Osteoblast (primary cell): ENCODE results near the gene TMEM250. TPM values are rescaled to one million over a fixed set of nuclear protein-coding genes. Genes with fewer than 3 reads are reported as not detected.

Experiments used
- DNase-seq: peaks from one replicate; pipeline ENCODE4 v3.0.0; 2011; ENCODE audit warnings: low spot score, mixed read lengths; ENCODE audit not compliant: insufficient read length; ENCODE audit errors: missing footprints
- H2AFZ ChIP-seq: 2 replicates; pipeline ENCODE4 v1.6.0; 2011; ENCODE audit warnings: mild to moderate bottlenecking, low read length
- H3K27ac ChIP-seq: 2 replicates; pipeline ENCODE4 v1.5.1; 2011; ENCODE audit warnings: mild to moderate bottlenecking, low read depth, low read length, moderate library complexity
- H3K27me3 ChIP-seq: 2 replicates; pipeline ENCODE4 v1.6.0; 2012; ENCODE audit warnings: mild to moderate bottlenecking, control low read depth, inconsistent platforms, low read length, moderate library complexity; ENCODE audit not compliant: insufficient read depth
- H3K36me3 ChIP-seq: 2 replicates; pipeline ENCODE4 v1.5.1; 2011; ENCODE audit warnings: mild to moderate bottlenecking, low read length, control low read depth, moderate library complexity; ENCODE audit not compliant: insufficient read depth
- H3K4me1 ChIP-seq: 2 replicates; pipeline ENCODE4 v1.5.1; 2011; ENCODE audit warnings: mild to moderate bottlenecking, low read length, control low read depth, moderate library complexity; ENCODE audit not compliant: insufficient read depth
- H3K4me2 ChIP-seq: 2 replicates; pipeline ENCODE4 v1.6.0; 2011; ENCODE audit warnings: mild to moderate bottlenecking, low read length; ENCODE audit not compliant: insufficient read depth
- H3K4me3 ChIP-seq: fragments of 200-600 bp; sonication (generic); 3 replicates; pipeline ENCODE4 v1.5.1; 2012; ENCODE audit warnings: mild to moderate bottlenecking, low read length, inconsistent platforms; ENCODE audit not compliant: insufficient read depth
- H3K79me2 ChIP-seq: 2 replicates; pipeline ENCODE4 v1.6.0; 2012; ENCODE audit warnings: mild to moderate bottlenecking, low read length, control low read depth, inconsistent platforms; ENCODE audit not compliant: insufficient read depth
- H3K9me3 ChIP-seq: 2 replicates; pipeline ENCODE4 v1.5.1; 2011; ENCODE audit warnings: low read depth, low read length, control low read depth
- H4K20me1 ChIP-seq: 2 replicates; pipeline ENCODE4 v1.6.0; 2012; ENCODE audit warnings: mild to moderate bottlenecking, low read length, control low read depth; ENCODE audit not compliant: insufficient read depth
- total RNA-seq: library from RNA; depleted of rRNA; stranded (reverse); fragments of >200 nt; gene quantifications from 2 replicates; pipeline ENCODE4 v1.2.3, GENCODE V29; 2012
- TF ChIP-seq, protein P1 (sequence below): IDR thresholded peaks from 2 replicates; pipeline ENCODE4 v1.5.1; 2011; ENCODE audit warnings: mild to moderate bottlenecking, low read depth, low read length, moderate library complexity; ENCODE audit errors: extremely low read depth

The TMEM250 gene
- total RNA-seq, 1 donor: 65.5 TPM

DNA sequence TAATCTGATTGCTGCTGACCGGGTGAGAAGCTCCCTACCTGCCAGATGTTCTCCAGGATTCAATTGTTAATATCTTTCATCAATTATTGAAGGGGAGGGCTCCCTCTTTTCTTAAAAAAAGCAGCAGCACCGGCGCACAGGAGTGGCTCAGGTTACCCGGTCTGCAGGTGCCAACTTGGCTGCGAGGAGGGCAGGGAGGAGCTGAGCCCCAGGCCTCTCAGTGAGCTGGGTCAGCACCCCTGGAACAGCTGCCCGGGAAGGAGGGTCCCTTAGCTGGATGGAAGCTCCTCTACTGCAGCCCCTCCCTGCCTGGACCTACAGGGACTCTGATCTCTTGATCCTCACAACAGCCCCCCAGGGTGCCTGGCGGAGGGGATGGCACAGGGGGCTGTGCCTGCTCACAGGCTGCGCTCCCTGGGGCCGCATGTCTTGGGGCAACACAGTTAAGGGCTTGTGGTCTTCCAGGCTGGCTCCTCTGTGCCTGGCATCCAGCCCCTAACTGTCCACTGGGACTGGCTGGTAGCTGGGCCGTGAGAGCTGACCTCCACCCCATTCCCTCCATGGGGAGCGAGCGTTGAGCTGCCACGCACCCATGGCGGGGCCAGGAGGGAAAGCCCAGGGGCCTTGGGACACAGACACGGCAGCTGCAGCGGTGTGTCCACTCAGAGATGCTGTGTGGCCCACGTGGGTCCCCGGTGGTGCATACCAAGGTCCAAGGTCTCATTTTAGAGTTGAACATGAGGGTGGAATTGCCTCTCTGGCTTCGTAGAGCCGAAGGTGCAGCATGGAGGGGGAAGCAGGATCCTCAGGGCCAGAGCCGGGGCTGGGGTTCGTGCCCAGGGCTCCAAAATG, 28.6 kb upstream of the TMEM250 start:
- H3K36me3 ChIP-seq: no peaks in the 10 kb centered on the region
- H3K79me2 ChIP-seq: no peaks in the 10 kb centered on the region
- no peak overlapping the region for H3K27ac ChIP-seq
- no peak for DNase-seq
- H3K27me3 ChIP-seq: peaks cover 11% of the 10 kb centered on the region
- no peak overlapping the region for H3K4me3 ChIP-seq
- TF ChIP-seq, protein P1, sequence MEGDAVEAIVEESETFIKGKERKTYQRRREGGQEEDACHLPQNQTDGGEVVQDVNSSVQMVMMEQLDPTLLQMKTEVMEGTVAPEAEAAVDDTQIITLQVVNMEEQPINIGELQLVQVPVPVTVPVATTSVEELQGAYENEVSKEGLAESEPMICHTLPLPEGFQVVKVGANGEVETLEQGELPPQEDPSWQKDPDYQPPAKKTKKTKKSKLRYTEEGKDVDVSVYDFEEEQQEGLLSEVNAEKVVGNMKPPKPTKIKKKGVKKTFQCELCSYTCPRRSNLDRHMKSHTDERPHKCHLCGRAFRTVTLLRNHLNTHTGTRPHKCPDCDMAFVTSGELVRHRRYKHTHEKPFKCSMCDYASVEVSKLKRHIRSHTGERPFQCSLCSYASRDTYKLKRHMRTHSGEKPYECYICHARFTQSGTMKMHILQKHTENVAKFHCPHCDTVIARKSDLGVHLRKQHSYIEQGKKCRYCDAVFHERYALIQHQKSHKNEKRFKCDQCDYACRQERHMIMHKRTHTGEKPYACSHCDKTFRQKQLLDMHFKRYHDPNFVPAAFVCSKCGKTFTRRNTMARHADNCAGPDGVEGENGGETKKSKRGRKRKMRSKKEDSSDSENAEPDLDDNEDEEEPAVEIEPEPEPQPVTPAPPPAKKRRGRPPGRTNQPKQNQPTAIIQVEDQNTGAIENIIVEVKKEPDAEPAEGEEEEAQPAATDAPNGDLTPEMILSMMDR: no peak
- no peak overlapping the region for H3K4me2 ChIP-seq
- no peaks in the 10 kb centered on the region for H3K9me3 ChIP-seq
- H4K20me1 ChIP-seq: no peaks in the 10 kb centered on the region
- H2AFZ ChIP-seq: no peak overlapping the region
- no peaks in the 10 kb centered on the region for H3K4me1 ChIP-seq

DNA sequence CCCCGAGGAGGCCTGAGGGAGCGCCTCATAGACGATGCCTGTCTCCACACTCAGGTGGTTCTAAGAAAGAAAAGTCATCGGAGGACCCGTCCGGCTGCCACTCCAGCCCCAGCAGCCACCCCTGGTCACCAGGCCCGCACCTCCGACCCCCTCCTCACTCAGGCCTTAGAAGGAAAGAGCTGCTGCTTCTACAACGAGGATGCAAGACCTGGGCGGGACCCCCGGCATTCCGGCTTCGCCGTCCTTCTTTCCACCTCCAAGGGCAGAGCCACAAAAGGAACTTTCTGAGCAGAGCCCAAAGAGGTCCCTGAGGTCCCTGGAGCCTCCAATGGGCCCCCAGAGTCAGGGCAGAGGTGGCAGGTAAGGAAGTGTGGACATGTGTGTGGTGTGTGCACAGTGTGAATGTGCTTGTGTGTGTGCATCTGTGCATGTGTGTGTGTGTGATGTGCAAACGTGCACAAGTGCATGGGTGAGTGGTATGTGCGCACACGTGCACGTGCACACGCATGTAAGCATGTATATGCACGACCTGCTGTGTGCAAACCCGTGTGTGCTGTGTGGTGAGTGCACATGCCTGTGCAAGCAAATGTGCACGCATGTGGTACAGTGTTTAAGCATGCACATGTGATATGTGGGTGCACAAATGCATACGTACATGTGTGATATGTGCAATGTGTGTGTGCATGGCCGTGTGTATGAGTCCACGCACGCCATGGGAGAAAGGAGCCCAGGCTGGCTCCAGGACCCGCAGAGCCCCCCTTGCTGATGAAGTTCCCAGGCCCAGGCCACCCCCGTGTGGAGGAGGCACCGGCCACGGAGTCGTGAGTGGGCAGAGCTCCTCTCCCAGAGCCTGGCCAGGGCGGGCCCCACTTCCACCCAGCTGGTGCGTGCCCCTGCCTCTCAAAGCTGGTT, 27.7 kb upstream of the TMEM250 start:
- Histone ChIP-seq H3K4me3 (no peak overlapping the region), H3K4me2 (no peak overlapping the region), H4K20me1 (no peaks in the 10 kb centered on the region), H2AFZ (no peak overlapping the region), H3K36me3 (no peaks in the 10 kb centered on the region), H3K27me3 (peaks cover 11% of the 10 kb centered on the region), H3K9me3 (no peaks in the 10 kb centered on the region), H3K27ac (no peak overlapping the region), H3K79me2 (no peaks in the 10 kb centered on the region), H3K4me1 (no peaks in the 10 kb centered on the region)
- TF ChIP-seq, protein P1: no peak
- no peak for DNase-seq

DNA sequence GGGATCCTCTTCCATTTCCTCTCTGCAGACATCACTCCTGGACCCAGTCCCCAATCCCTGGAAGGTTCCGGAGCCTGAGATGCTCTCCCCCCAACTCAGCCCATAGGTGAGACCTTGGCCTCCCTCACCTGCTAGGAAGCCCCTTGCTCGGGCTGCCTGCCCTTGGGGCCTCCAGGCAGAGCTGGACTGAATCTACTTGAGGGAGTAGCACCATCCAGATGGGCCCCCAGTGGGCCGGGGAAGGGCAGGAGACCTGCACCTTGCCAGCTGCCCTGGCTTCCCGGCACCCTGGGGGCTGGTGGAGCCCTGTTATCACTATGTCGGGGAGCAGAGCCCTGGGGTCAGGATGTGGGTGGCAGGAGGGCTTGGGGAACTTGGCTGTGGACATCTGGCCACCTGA, 26.9 kb upstream of the TMEM250 start:
- Histone ChIP-seq H3K4me2 (no peak overlapping the region), H3K27ac (no peak overlapping the region), H3K4me3 (no peak overlapping the region), H2AFZ (no peak overlapping the region), H3K79me2 (no peaks in the 10 kb centered on the region), H3K9me3 (no peaks in the 10 kb centered on the region), H3K27me3 (peaks cover 11% of the 10 kb centered on the region), H4K20me1 (no peaks in the 10 kb centered on the region), H3K36me3 (no peaks in the 10 kb centered on the region), H3K4me1 (no peaks in the 10 kb centered on the region)
- no peak for DNase-seq
- TF ChIP-seq, protein P1: no peak

DNA sequence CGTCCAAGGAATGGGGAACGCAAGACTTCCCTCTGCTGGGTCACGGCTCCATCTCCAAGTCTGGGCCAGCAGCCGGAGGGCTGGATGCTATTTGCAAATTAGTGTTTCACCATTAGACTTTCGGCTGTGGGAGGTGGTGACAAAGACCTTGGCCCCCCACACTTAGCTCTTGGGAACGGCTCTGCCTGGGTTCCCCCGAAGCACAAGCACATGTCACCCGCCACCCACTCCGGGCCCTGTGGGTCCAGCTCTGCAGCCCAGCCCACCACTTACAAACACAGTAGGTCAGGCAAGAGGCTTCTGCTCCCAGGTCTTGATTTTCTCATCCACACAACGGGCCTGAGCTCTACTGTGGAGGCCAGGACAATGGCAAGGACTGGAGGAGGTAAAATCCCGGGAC, 25.8 kb upstream of the TMEM250 start:
- Histone ChIP-seq H3K4me1 (no peaks in the 10 kb centered on the region), H2AFZ (no peak overlapping the region), H3K36me3 (no peaks in the 10 kb centered on the region), H4K20me1 (no peaks in the 10 kb centered on the region), H3K4me2 (no peak overlapping the region), H3K4me3 (no peak overlapping the region), H3K27ac (no peak overlapping the region), H3K79me2 (no peaks in the 10 kb centered on the region), H3K27me3 (peaks cover 11% of the 10 kb centered on the region), H3K9me3 (no peaks in the 10 kb centered on the region)
- TF ChIP-seq, protein P1: no peak
- no peak for DNase-seq
